Measurements from ENCODE around the gene OR4K15.

GRCh38 chr14:19949218-19949617 lies 26.2 kb upstream of the OR4K15 start:
- TF ChIP-seq CTCF (IDR thresholded peaks at IDR 0.05): no peak
- TF ChIP-seq POLR2AphosphoS5 (IDR thresholded peaks at IDR 0.05): no peak
- no peak for TF ChIP-seq POLR2A (IDR thresholded peaks at IDR 0.05)

All from stomach (tissue), 4 donors.